ENCODE results near the gene HSPD1.

GRCh38 chr2:197454923-197455322 lies 44.7 kb downstream of the HSPD1 start:
- TF ChIP-seq, protein P1, sequence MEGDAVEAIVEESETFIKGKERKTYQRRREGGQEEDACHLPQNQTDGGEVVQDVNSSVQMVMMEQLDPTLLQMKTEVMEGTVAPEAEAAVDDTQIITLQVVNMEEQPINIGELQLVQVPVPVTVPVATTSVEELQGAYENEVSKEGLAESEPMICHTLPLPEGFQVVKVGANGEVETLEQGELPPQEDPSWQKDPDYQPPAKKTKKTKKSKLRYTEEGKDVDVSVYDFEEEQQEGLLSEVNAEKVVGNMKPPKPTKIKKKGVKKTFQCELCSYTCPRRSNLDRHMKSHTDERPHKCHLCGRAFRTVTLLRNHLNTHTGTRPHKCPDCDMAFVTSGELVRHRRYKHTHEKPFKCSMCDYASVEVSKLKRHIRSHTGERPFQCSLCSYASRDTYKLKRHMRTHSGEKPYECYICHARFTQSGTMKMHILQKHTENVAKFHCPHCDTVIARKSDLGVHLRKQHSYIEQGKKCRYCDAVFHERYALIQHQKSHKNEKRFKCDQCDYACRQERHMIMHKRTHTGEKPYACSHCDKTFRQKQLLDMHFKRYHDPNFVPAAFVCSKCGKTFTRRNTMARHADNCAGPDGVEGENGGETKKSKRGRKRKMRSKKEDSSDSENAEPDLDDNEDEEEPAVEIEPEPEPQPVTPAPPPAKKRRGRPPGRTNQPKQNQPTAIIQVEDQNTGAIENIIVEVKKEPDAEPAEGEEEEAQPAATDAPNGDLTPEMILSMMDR (IDR thresholded peaks at IDR 0.05; ENCODE audit: poor library complexity): no peak
- TF ChIP-seq EZH2 (IDR thresholded peaks at IDR 0.05; ENCODE audit: borderline replicate concordance) (no peak), EZH2phosphoT487 (IDR thresholded peaks at IDR 0.05; ENCODE audit: low read depth, severe bottlenecking, unreplicated experiment) (no peak)
